Activated naive CD4-positive, alpha-beta T cell treated with anti-CD3 and anti-CD28 coated beads, Interleukin-2, amount 50 U/mL, for 72 hours (primary cell): ENCODE results near the gene DIAPH3. TPM values are rescaled to one million over a fixed set of nuclear protein-coding genes. Genes with fewer than 3 reads are reported as not detected.

ENCODE experiments used
- total RNA-seq, 2 donors: library from RNA; stranded (reverse); gene quantifications; one replicate each; pipeline ENCODE4 v1.2.3, GENCODE V29; 2022

The DIAPH3 gene
- total RNA-seq, 2 donors from 2014 or later = 31.3 to 36.8 TPM

Other genes with a start within 250 kb of the DIAPH3 start
- gene TDRD3, start 233.3 kb upstream of the DIAPH3 start, total RNA-seq = 10 to 100 TPM; 12.9 to 22.5 TPM